NT2/D1 (cell line): Measurements from ENCODE around the gene C10orf143.
"Not testable (repeated sequence)": the region's sequence is repeated elsewhere in the genome, so short reads cannot be mapped to it uniquely, and the experiment has no call there.

Experiments used
- SUZ12 ChIP-seq: IDR thresholded peaks from 2 replicates; pipeline ENCODE4 v1.6.1; 2011; ENCODE audit not compliant: insufficient read length, insufficient read depth; ENCODE audit errors: extremely low read depth
- YY1 ChIP-seq: IDR thresholded peaks from 2 replicates; pipeline ENCODE4 v1.6.1; 2011; ENCODE audit not compliant: insufficient read length, insufficient read depth
- ZNF274 ChIP-seq: IDR thresholded peaks from 2 replicates; pipeline ENCODE4 v1.6.1; 2011; ENCODE audit warnings: mild to moderate bottlenecking, low read depth, low read length

GRCh38 chr10:130116942-130117341 lies 6.3 kb upstream of the C10orf143 start:
- TF ChIP-seq YY1, ZNF274, SUZ12: not testable (repeated sequence)
